Hematopoietic multipotent progenitor cell treated with erythropoietin and hydrocortisone succinate and interleukin-3 and kit ligand, for 15 days (in vitro differentiated cells): ENCODE measurements around the gene RAB27A.
A peak's percentile ranks its signal among the peaks of the same experiment; 100 is the strongest.
"Not testable (repeated sequence)": the region's sequence is repeated elsewhere in the genome, so short reads cannot be mapped to it uniquely, and the experiment has no call there.

Source experiments
- DNase-seq: peaks from one replicate; pipeline ENCODE4 v3.0.0-alpha.2; 2015; ENCODE audit warnings: low spot score

Gene RAB27A

GRCh38 chr15:55289746-55290527, at the start of gene RAB27A:
TSS of gene RAB27A (minus strand) at chr15:55289813. CDS start at chr15:55234934, 54,879 bp downstream.
- peak; percentile 17 for DNase-seq

- DNase-seq = no peak
Observed at GRCh38 chr15:55337160-55337559, 47.5 kb upstream of the RAB27A start.

GRCh38 chr15:55334997-55335396, 45.4 kb upstream of the RAB27A start:
- DNase-seq = no peak

GRCh38 chr15:55334371-55334770, 44.8 kb upstream of the RAB27A start:
- DNase-seq = no peak

- DNase-seq = no peak
Observed at GRCh38 chr15:55327387-55327786, 37.8 kb upstream of the RAB27A start.

GRCh38 chr15:55322467-55322866, 32.9 kb upstream of the RAB27A start:
- DNase-seq = no peak

GRCh38 chr15:55320963-55321362, 31.4 kb upstream of the RAB27A start:
- DNase-seq = no peak

- DNase-seq = no peak
Observed at GRCh38 chr15:55320238-55320550, 30.6 kb upstream of the RAB27A start.

- peak; percentile 34 for DNase-seq
Observed at GRCh38 chr15:55319537-55320237, 30.1 kb upstream of the RAB27A start.

- DNase-seq = peak; percentile 78
Observed at GRCh38 chr15:55318588-55319494, 29.2 kb upstream of the RAB27A start, which contains the start of the genes PIGB and PIGBOS1. TSS of gene PIGB (plus strand) at chr15:55319222. CDS start at chr15:55319251, 29 bp downstream. TSS of gene PIGBOS1 (minus strand) at chr15:55319123. CDS start at chr15:55317792, 1,331 bp downstream.

- not testable (repeated sequence) for DNase-seq
Observed at GRCh38 chr15:55302801-55303200, 13.2 kb upstream of the RAB27A start.

- no peak for DNase-seq
Observed at GRCh38 chr15:55297315-55297714, 7.7 kb upstream of the RAB27A start.

GRCh38 chr15:55290528-55291057, 980 bp upstream of the RAB27A start:
- DNase-seq = peak; percentile 69

- no peak for DNase-seq
Observed at GRCh38 chr15:55289011-55289745, 435 bp downstream of the RAB27A start.

- no peak for DNase-seq
Observed at GRCh38 chr15:55288006-55288717, 1.5 kb downstream of the RAB27A start.

- not testable (repeated sequence) for DNase-seq
Observed at GRCh38 chr15:55286442-55287189, 3.0 kb downstream of the RAB27A start.

- DNase-seq = no peak
Observed at GRCh38 chr15:55284426-55284825, 5.2 kb downstream of the RAB27A start.

- no peak for DNase-seq
Observed at GRCh38 chr15:55283379-55284147, 6.0 kb downstream of the RAB27A start.

- no peak for DNase-seq
Observed at GRCh38 chr15:55282284-55282833, 7.3 kb downstream of the RAB27A start.
